ENCODE data around the gene PPME1. TPM values are rescaled to one million over a fixed set of nuclear protein-coding genes. Genes with fewer than 3 reads are reported as not detected.

PPME1 gene
- total RNA-seq, 2 experiments from 2014 or later: 13.7 to 16.3 TPM

GRCh38 chr11:74171997-74172396 is 908 bp downstream of the PPME1 start:
- peaks cover 26% of the 10 kb centered on the region for H3K4me1 ChIP-seq (ENCODE audit: insufficient read depth, low read length)
- intact Hi-C loops (cut with DNase I, micrococcal nuclease): loop anchor here (1.0 to 10.0 kb wide), 15 partner anchors 57 to 1740 kb away; partner anchors contain the start of genes COA4 (in 2 of the 2), PAAF1 (in 2 of the 2), CLPB (in 1 of the 2) and FAM168A (in 1 of the 2)
- peaks cover 16% of the 10 kb centered on the region for H3K36me3 Mint-ChIP-seq (ENCODE audit: low read depth)
- ChIA-PET POLR2A (interaction anchor here (0.9 to 2.4 kb wide), 3 partner anchors 202 to 322 kb away, joined by 3 to 29 read pairs (median 10); partner anchors contain the start of gene LIPT2), CTCF (no interaction called here)
- TF ChIP-seq CTCF (IDR thresholded peaks at IDR 0.05): no peak
- no peak overlapping the region for H3K27ac Mint-ChIP-seq
- H3K9me3 ChIP-seq (ENCODE audit: control insufficient read depth in 1 of 2, insufficient read depth in 1 of 2, low read length in 2 of 2): no peaks in the 10 kb centered on the region
- H3K4me1 Mint-ChIP-seq (ENCODE audit: low read depth): peaks cover 20% of the 10 kb centered on the region
- no peak for ATAC-seq (ENCODE audit: poor library complexity)
- no peak overlapping the region for H3K27ac ChIP-seq (ENCODE audit: low read depth in 1 of 2, low read length in 2 of 2)
- H3K27me3 Mint-ChIP-seq: no peaks in the 10 kb centered on the region
- peaks cover 13% of the 10 kb centered on the region for H3K36me3 ChIP-seq (ENCODE audit: insufficient read depth, low read length)
- no peaks in the 10 kb centered on the region for H3K9me3 Mint-ChIP-seq
- H3K4me3 Mint-ChIP-seq: no peak overlapping the region
- peak overlapping the region; percentile 90 for H3K4me3 ChIP-seq (ENCODE audit: low read length)
- peak in 1 of 14 experiments; percentile 2 for DNase-seq
- H3K27me3 ChIP-seq (ENCODE audit: control insufficient read depth in 1 of 2, insufficient read depth in 2 of 2, low read length in 2 of 2): no peaks in the 10 kb centered on the region

- DNase-seq (no peak), ATAC-seq (ENCODE audit: poor library complexity) (no peak)
- H3K36me3 Mint-ChIP-seq (ENCODE audit: low read depth): peaks cover 16% of the 10 kb centered on the region
- TF ChIP-seq CTCF (IDR thresholded peaks at IDR 0.05): no peak
- Histone ChIP-seq H3K4me1 (ENCODE audit: insufficient read depth, low read length) (peaks cover 13% of the 10 kb centered on the region), H3K4me3 (ENCODE audit: low read length) (no peak overlapping the region), H3K9me3 (ENCODE audit: control insufficient read depth in 1 of 2, insufficient read depth in 1 of 2, low read length in 2 of 2) (no peaks in the 10 kb centered on the region), H3K27me3 (ENCODE audit: control insufficient read depth in 1 of 2, insufficient read depth in 2 of 2, low read length in 2 of 2) (no peaks in the 10 kb centered on the region), H3K36me3 (ENCODE audit: insufficient read depth, low read length) (no peaks in the 10 kb centered on the region), H3K27ac (ENCODE audit: low read depth in 1 of 2, low read length in 2 of 2) (no peak overlapping the region)
- ChIA-PET CTCF (no interaction called here), POLR2A (no interaction called here)
- peaks cover 25% of the 10 kb centered on the region for H3K4me1 Mint-ChIP-seq (ENCODE audit: low read depth)
- intact Hi-C loops (cut with DNase I, micrococcal nuclease): loop anchor here in 1 of 2 experiments (10.0 kb wide), 1 partner anchor 1639 kb away; the partner anchor contains the start of gene UVRAG
- H3K9me3 Mint-ChIP-seq: no peaks in the 10 kb centered on the region
- no peak overlapping the region for H3K4me3 Mint-ChIP-seq
- no peaks in the 10 kb centered on the region for H3K27me3 Mint-ChIP-seq
- H3K27ac Mint-ChIP-seq: no peak overlapping the region
These were observed 4.8 kb downstream of the PPME1 start for GRCh38 chr11:74175920-74176319.

GRCh38 chr11:74179234-74180052 is 8.4 kb downstream of the PPME1 start:
- no peak overlapping the region for H3K27ac Mint-ChIP-seq
- Histone ChIP-seq H3K9me3 (ENCODE audit: control insufficient read depth in 1 of 2, insufficient read depth in 1 of 2, low read length in 2 of 2) (no peaks in the 10 kb centered on the region), H3K36me3 (ENCODE audit: insufficient read depth, low read length) (no peaks in the 10 kb centered on the region), H3K4me1 (ENCODE audit: insufficient read depth, low read length) (no peaks in the 10 kb centered on the region), H3K4me3 (ENCODE audit: low read length) (no peak overlapping the region), H3K27ac (ENCODE audit: low read depth in 1 of 2, low read length in 2 of 2) (no peak overlapping the region), H3K27me3 (ENCODE audit: control insufficient read depth in 1 of 2, insufficient read depth in 2 of 2, low read length in 2 of 2) (no peaks in the 10 kb centered on the region)
- no peak for TF ChIP-seq CTCF (IDR thresholded peaks at IDR 0.05)
- no peak overlapping the region for H3K4me3 Mint-ChIP-seq
- CTCF ChIA-PET: no interaction called here
- no peak for DNase-seq
- no peak for ATAC-seq (ENCODE audit: poor library complexity)
- POLR2A ChIA-PET: no interaction called here
- intact Hi-C loops (cut with DNase I, micrococcal nuclease): loop anchor here in 1 of 2 experiments (10.0 kb wide), 1 partner anchor 1635 kb away; the partner anchor contains the start of gene UVRAG
- H3K4me1 Mint-ChIP-seq (ENCODE audit: low read depth): peaks cover 16% of the 10 kb centered on the region
- H3K27me3 Mint-ChIP-seq: no peaks in the 10 kb centered on the region
- no peaks in the 10 kb centered on the region for H3K9me3 Mint-ChIP-seq
- peaks cover 16% of the 10 kb centered on the region for H3K36me3 Mint-ChIP-seq (ENCODE audit: low read depth)

Data from CD4-positive, alpha-beta T cell (primary cell).